GM10266 (cell line): Measurements from ENCODE around the gene CHSY1.
A peak's percentile ranks its signal among the peaks of the same experiment; 100 is the strongest.

Experiments
- DNase-seq: peaks from one replicate; pipeline ENCODE4 v3.0.0; 2012; ENCODE audit errors: extremely low spot score
- CTCF ChIP-seq: IDR thresholded peaks from 2 replicates; pipeline ENCODE4 v1.5.1; 2012; ENCODE audit warnings: mild to moderate bottlenecking, low read depth; ENCODE audit not compliant: control insufficient read depth, insufficient read depth; ENCODE audit errors: missing control alignments

CHSY1 gene

GRCh38 chr15:101251830-101252820 is at the start of gene CHSY1:
CHSY1 (minus strand) TSS chr15:101252048; CDS start chr15:101251456, 592 bp downstream.
- TF ChIP-seq CTCF, result peak; percentile 52
- DNase-seq, result peak; percentile 92

GRCh38 chr15:101296418-101297405 is 44.9 kb upstream of the CHSY1 start:
- TF ChIP-seq CTCF, result no peak
- no peak for DNase-seq

- TF ChIP-seq CTCF, result no peak
- DNase-seq, result no peak
These were observed 43.8 kb upstream of the CHSY1 start for GRCh38 chr15:101295607-101296161.

GRCh38 chr15:101294731-101295606 is 43.1 kb upstream of the CHSY1 start, which contains the start of gene SNRPA1:
SNRPA1 (minus strand) TSS chr15:101295248; CDS start chr15:101295178, 70 bp downstream.
- peak; percentile 97 for DNase-seq
- TF ChIP-seq CTCF, result no peak

- DNase-seq, result no peak
These were observed 41.3 kb upstream of the CHSY1 start for GRCh38 chr15:101293122-101293521.

More at GRCh38 chr15:101293122-101293521, 41.3 kb upstream of the CHSY1 start:
- TF ChIP-seq CTCF, result no peak
